Measurements from ENCODE around the gene CYB5RL.
"Not testable (repeated sequence)": the region's sequence is repeated elsewhere in the genome, so short reads cannot be mapped to it uniquely, and the experiment has no call there.

CYB5RL gene

DNA sequence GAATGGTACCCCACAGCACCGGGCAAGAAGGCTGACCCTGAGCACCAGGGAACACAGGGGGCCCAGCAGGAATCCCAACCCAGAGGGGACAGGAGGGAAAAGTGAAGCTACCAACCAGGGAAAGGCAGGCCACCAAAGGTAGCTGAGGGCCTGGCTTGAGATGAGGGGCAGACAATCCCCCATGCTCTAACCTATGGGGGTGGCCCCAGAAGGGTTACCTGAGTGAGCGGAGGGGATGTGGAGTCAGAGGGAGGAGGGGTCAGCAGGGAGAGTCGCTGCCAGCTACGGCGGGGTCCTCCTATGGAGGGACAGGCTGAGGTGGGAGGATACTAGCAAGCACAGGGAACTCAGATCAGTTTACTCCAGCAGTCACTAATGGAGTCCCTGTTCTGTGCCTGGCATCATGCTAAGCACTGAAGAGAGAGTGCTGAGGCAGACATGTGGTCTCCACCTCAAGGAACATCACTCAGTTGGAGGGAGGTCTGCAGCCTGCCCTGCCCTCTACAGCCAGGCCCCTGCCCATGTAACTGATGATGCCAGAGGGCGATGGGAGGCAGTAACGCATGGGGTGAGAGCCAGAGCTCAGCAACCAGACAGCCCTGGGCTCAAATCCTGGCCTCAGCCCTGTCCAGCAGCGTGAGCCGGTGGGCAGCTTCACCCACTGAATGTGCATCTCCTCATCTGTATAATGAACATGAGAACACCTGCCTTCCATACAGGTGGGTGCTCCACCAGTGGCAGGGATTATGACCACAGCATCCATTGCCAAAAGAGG lies 21.3 kb downstream of the CYB5RL start:
- no peak for DNase-seq

DNA sequence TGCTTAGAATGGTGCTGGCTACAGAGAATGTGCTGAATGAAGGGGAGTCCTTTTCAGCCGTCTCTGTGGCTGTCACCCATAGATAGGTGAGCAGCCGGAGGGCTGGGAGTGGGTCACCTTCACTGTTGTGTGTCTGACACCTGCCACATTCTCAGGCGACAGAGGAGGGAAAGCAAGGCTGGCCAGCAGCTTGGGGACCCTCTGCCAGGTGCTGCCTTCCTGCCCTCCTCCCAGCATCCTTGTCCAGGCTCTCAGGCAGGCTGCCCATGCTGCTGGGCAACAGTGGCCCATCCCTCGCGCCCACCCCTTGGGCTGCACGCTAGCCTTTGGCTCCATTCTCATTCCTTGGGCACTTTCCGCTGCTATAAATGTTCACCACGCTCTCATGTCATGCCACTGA lies 22.1 kb downstream of the CYB5RL start:
- no peak for DNase-seq

DNA sequence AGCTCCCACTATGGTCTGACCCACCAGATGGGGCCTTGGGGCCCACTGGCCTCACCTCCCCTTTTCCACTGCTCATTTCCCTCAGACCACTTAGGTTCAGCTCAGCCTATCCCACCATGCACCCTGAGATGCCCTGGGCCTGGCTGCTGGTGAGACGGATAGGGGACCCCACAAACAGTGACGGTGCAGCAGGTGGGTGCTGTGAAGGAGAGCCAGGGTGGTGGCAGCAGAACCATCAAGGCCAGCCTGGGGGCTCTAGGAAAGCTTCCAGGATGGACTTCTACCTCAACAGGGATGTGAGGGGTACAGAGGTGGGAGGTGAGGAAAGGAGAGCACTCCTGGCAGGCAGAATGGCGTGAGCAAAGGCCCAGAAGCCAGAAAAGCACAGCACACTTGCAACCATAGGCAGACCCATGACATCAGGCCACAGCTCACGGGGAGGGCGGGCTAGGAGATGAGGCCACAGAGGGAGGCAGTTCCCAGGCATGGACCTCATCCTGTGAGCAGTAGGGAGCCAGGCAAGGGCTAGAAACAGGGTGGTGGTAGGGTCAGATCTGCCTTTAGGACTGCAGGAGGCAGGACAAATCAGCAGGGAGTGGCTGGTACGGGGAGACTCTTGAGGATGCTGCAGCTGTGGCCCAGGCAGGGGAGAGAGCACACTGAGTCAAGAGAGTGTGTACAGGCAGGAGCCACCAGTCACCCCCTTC lies 23.1 kb downstream of the CYB5RL start:
- no peak for DNase-seq

DNA sequence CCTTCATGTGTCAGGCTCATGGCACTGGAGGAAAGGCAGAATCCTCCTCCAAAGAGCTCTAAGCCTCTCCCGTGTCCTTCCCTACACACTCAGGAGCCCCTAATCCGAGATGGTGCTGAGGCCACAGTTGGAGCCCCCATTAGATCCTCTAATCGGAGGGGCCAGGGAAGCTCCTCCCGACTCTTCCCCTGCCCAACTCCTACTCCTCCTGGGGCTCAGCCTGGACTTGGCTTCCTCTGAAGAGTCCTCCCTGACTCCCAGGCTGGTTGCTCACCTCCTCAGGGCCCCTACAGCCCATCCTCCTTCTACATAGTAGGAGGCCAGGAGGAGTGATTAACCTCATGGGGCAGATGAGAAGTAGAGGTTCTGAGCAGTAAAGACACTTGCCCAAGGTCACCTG lies 25.7 kb downstream of the CYB5RL start:
- DNase-seq, result no peak

DNA sequence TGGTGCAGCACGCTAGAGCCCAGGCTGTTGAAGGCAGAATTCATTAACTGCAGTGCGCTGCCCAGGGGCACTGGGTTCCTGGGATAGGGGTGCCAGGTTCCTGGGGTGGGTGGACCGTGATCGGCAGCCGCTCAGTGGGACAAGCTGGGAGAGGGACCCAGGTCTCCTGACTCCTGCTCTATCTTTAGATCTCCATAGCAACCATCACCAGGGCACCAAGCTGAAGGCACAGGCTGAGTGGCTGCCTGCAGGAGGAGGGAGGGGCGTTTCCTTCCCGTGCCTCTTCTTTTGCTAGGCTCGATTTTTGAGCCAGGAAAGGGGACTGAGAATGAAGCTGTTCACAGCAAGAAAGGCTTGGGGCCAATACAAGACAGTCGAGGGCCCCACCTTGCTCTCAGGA lies 26.1 kb downstream of the CYB5RL start:
- DNase-seq, result no peak

DNA sequence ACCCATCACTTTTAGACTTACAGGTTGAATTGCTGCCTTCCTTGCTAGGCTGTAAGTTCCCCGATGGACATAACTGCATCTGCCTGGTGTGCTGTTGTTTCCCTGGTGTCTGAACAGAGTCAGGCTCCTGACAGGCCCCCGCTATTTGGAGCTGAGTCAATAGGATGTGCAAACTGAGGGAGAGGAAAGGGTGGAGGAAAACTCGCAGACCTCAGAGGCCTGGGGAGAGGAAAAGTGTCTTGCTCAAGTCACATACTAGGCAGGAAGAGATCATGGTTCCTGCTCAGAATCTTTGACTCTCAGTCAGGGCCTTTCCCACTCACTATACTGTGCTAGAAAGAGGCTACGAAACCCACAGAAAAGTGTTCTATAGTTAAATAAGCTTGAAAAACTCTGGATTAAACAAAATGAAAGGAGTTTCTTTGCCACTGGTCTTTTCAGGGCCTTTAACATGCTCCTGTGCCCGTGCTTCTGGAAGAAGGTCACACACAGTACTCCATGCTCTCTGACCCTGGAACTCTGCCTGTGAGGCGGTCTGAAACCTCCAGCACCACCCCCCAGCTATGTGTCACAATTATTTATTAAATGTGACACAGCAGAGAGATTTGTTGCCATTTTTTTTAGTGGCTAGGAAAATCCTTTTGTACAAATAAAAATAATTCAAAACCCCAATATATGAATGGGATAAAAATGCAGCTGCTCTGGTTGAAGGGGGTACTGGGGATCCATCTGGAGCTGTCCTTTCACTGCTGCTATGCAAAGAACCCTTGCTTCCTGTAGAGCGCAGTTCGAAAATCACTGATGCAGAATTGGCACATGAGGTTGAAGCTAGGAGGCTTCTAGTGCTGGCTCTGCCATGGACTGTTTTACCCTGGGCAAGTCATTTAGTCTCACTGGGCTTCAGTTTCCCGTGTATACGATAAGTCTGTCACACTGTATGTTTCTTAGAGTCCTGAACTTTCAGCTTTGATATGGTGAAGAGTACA lies 26.9 kb downstream of the CYB5RL start:
- no peak for DNase-seq

DNA sequence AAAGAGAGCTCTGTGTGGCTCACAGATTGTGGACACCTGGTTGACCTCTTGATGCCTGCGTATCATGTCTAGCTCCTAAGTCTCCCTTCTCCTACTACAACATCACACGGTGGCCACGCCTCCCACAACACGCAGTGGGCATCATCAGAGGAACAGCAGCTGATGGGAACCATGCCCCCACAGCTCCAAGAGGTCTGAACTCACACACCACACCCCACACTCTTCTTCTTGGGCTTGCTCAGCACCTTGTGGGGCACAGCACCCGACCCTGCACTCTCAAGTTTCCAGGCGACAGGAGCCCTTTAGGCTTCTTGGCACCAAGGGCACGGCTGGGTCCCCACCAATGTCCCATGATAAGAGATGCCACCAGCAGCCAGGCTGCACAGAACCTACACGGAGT lies 28.2 kb downstream of the CYB5RL start:
- DNase-seq, result no peak

DNA sequence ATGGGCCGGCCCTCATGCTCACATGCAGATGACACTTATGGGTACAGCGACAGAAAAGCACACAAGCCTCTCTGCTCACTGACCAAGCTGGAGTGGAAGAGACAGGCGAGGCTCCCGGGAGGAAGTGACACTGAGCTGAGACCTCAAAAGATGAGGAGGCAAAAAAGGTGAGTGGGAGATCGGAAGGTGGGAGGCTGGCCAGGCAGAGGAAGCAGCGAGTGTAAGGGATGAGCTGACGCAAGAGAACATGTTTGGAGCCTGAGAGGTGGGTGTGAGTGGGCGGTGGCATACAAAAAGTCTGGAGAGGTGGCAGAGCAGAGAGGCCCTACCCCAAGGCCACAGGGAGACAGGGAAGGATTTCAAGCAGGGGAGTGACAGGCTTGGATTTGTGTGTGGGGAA lies 28.8 kb downstream of the CYB5RL start:
- no peak for DNase-seq

DNA sequence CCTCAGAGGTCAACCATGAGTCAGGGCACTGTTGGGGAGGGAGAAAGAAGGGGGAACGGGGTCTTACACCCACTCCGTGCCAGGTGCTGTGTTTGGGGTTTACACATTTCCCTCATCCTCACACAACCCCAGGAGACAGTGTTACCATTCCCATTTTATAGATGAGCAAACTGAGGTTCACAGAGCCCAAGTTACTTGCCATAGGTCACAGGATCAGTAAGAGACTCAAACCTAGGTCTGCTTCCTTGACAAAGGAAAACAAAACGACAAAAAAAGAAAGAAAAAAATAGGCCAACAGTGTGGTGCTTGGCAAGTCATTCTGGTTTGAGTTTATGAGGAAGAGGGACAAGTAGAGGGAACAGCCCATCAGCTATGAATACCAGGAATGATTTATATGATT lies 30.8 kb downstream of the CYB5RL start:
- DNase-seq, result no peak

DNA sequence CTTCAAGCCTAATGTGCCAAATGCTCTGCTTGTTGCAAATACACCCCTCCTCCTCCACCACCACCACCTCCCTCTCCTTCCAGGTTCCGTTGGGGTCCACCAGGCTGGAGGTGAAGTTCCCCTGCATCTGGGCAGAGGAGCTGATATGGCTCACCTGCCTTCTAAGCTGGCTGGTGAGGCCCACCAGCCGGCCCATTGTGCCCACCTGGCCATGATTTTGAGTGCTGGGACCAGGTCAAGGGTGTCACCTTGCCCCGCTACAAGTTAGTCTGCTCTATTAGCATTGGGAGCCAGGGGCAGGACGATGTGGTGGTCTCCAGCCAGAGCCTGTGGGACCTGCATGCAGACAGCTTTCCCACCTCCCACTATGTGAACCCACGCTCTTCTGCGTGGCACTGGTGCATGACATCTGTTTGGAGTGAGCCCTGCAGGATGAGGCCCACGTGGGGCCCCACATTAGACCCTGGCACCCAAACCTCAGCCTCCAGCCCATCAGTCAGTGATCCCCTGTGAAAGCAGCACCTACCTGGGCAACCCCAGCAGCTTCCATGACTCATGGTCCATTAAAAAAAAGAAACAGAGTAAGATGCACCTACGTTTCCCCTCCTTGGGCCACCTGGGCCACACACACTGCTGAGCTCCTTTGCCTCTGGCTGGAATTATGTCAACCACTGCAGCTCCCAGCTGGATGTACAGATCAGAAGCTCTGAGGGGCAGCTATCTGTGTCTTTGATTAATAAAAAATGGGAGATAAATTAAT lies 31.4 kb downstream of the CYB5RL start:
- no peak for DNase-seq

DNA sequence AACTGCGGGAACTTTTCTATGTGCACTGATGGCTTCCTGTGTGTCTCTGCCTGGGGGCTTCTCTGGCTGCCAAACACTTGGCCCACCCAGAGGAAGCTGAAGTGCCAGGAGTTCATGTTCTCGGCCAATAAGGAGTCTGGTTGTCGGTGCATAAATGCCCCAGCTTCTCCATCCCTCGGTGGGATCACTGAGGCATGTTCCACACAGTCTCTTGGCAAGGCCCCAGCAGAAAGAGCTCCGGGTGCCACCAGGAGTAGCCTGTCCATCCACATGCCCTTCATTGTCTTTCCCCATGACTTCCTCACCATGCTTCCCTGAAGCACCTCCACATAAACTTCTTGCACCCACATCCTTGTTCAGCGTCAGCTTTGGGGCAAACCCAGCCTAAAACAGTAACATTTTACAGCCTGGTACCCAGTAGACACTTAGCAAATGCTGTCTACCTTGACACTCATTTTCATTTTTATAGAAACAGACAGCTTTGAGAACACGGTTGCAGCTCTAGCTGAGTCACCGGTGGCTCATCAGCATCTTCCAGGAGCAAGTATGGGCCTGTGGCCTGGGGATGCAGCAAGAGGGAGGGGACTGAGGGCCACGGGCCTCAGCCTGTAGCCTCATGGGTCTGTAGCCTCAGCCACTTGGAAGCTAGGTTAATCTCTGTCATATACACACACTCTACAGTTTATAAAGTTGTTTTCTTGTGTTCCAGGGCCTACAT lies 32.2 kb downstream of the CYB5RL start:
- no peak for DNase-seq

DNA sequence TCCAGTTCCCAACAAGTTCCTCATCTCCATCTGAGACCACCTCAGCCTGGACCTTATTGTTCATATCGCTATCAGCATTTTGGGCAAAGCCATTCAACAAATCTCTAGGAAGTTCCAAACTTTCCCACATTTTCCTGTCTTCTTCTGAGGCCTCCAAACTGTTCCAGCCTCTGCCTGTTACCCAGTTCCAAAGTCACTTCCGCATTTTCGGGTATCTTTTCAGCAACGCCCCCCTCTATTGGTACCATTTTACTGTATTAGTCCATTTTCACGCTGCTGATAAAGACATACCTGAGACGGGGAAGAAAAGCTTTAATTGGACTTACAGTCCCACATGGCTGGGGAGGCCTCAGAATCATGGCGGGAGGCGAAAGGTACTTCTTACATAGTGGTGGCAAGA lies 33.5 kb downstream of the CYB5RL start:
- not testable (repeated sequence) for DNase-seq

DNA sequence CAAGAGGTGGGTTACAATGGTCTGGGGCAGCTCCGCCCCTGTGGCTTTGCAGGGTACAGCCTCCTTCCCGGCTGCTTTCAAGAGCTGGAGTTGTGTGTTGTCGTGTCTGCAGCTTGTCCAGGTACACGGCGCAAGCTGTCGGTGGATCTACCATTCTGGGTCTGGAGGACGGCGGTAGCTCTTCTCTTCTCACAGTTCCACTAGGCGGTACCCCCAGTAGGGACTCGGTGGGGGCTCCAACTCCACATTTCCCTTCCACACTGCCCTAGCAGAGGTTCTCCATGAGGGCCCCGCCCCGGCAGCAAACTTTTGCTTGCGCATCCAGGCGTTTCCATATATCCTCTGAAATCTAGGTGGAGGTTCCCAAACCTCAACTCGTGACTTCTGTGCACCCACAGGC lies 34.7 kb downstream of the CYB5RL start:
- no peak for DNase-seq

DNA sequence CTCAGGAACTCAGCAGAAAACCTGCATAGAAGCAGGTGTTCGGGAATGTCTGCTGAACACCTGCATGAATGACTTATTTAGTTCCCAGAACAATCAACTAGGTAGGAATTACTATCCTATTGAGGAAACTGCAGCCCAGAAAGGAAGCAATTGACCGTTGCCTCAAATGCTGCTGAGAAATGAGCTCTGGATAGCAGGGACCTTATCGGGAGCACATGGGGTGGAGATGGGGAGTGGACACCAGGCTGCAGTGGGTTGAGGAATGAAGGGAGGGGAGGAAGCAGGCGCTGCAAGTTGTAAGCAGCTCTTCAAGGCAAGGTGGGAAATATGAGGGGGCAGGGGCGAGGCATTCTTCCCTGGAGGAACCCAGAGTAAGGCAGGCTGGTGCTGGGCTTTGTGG lies 36.3 kb downstream of the CYB5RL start:
- DNase-seq, result no peak

DNA sequence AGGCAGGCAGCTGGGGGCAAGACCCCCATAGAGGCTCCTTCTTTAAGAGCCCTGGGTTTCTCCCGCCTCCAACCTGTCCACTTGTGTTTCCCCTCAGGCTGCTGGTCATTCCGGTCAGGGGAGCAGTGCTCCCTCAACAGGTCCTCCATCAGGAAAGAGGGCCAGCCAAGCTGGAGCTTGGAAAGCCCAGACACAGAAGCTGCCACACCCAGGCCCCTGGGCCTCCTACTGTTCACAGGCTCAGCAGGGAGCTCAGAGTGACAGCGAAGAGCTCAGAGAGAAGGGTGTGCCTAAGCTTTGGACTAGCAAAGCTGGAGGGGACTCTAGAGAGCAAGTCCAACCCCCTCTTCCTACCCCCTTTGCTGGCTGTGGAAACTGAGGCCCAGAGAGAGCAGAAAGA lies 36.8 kb downstream of the CYB5RL start:
- DNase-seq, result no peak

DNA sequence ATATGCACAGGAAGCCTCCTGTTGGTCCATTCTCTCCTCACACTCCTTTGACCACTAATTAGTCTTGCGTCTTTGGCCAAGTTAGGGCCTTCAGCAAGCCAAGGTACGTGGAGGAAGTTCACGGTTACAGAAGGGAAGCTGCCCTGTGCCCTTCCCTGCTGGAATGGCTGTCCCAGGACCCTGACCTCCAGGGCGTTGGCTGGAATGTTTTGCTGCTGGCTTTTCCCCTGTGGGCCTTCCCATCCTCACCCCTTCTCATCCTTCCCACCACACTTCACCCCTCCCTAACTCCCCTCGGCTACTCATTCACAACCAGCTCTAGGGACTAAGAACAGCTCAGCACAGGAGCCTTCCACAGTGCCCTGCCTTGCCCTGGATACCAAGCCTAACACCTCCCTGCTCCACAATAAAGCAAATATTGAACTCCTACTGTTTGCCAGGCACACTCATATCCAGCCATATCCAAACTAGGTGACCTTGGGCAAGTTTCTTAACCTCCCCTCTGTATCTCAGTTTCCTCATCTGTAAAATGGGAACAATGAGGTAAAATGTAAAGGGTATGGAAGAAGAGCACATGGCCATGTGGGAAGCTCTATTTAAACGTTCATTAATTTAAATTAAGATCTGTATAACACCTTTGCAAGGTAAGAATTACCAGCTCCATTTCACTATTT lies 38.2 kb downstream of the CYB5RL start:
- DNase-seq, result no peak

DNA sequence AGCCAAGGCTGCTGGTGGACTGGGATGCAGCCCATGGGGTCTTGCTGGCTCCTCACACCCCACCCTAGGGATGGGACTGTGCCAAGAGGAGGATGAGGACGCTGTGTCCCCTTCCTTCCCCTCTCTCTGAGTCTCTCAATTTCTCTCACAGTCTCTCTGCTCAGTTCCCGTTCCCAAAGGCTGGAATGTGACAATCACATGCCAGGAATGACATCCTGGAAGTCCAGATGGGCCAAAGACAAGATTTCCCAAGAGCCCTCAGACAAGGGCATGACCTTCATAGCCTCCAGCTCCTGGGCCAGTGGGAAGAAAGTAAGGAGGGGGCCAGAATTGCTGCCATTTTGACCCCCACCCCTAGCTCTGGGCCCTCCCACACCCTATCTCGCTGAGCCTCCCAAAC lies 39.5 kb downstream of the CYB5RL start:
- DNase-seq, result no peak

DNA sequence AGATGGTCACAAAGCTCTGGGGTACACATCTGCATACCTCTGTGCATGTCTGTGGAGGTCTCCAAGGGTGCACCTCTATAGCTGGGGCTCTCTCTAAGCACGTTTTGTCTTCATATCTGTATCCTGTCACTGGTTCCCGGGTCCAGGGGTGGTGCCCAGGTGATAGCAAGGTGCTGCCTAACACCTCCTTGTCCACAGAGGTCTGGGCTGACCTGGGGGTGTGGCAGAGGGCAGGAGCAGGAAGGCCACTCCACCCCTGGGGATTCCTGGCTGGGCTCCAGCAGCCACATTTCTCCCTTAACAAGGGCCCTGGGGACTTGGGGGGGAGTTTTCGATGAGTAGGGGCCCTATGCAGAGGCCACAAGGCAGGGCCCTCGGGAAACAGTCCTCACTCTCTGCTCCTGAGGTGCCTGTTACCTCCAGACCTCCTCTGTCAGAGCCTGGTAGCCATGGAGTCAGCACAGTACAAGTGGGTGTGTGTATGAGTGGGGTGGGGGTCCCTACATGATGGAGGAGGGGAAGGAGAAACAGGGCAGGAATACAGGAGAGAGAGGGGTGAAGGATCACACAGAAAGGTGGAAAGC lies 40.0 kb downstream of the CYB5RL start:
- no peak for DNase-seq

DNA sequence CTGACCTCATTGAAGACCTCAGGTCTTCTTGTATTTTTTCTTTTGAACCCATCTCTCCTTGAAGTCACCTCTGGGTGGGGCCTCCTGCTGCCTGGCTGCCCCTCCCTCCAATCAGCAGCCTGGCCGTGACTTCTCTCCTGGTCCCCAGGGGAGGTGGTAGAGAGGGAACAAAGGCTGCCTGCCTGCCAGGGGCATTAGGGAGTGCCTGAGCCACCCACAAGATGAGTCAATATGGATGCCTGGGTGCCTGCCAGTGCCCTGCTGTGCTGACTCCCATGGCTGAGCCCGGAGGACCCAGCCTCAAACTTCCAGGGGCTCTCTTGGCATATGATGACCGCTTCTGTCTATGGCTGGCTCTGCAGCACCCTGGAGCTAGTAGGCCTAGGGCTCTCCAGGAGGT lies 41.8 kb downstream of the CYB5RL start:
- DNase-seq, result no peak

DNA sequence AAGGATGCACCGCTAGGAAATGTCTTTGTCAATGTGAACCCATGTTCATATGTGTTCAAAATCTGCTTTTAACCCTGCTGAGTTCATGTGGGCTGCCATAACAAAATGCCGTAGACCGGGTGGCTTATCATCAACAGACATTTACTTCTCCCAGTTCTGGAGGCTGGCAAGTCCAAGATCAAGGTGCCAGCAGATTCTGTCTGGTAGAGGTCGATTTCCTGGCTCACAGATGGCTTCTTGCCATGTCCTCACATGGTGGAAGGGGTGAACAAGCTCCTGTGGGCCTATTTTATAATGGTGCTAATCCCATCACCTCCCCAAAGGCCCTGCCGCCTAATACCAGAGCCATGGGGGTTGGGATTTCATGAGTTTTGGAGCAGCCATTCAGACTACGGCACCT lies 42.4 kb downstream of the CYB5RL start:
- no peak for DNase-seq

DNA sequence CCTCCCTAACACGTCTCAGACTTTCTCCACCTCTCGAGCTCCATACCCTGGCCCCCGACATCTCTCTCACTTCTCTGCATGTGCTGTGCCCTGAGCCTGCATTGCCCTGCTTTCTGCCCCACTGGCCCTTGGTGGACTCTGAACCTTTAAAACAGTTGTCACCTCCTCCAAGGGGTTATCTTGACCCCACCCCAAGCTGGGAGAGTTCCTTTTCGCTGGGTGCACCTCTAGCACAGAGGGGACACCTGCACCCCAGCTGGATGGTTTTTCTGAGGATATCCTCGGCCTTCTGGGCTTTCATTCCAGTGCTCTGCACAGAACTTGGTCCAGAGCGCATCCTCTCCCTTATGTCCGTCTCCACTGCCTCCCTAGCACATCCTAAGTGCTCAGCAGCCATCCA lies 42.8 kb downstream of the CYB5RL start:
- DNase-seq, result no peak

All from eye (tissue), 1 donor.